K562 (cell line): ENCODE measurements around the gene TCF3. TPM values are rescaled to one million over a fixed set of nuclear protein-coding genes. Genes with fewer than 3 reads are reported as not detected.

Experiments
- CAMTA2 ChIP-seq: fragments of 250-450 bp; sonication (Bioruptor Pico); conservative IDR thresholded peaks from 2 replicates; pipeline ENCODE4 v1.5.1; 2022
- CCNT2 ChIP-seq: IDR thresholded peaks from 2 replicates; pipeline ENCODE4 v1.6.1; 2011; ENCODE audit warnings: borderline replicate concordance, low read depth, mild to moderate bottlenecking, moderate library complexity, mixed read lengths, low read length; ENCODE audit not compliant: insufficient read length; ENCODE audit errors: extremely low read depth
- CEBPG ChIP-seq, 3 experiments: fragments of 200-800 bp in 1 of 3; sonication (Bioruptor generic) in 1 of 3; sonication (generic) in 1 of 3; formaldehyde crosslinking in 1 of 3; IDR thresholded peaks in 2 of 3; conservative IDR thresholded peaks in 1 of 3; 2 replicates each; pipeline versions ENCODE4 v1.6.1 to v1.8.0; 2016 to 2022; ENCODE audit warnings: missing compliant biosample characterization in 2 of 3, missing genetic modification characterization in 2 of 3, mild to moderate bottlenecking in 1 of 3, missing genetic modification reagents in 1 of 3
- CTCF ChIP-seq, 3 experiments: IDR thresholded peaks in 2 of 3; conservative IDR thresholded peaks in 1 of 3; 2 replicates each; pipeline ENCODE4 v1.5.1; 2011 to 2012; ENCODE audit warnings: low read length in 3 of 3, mild to moderate bottlenecking in 3 of 3, control low read depth in 2 of 3, improper control_type of control experiment in 1 of 3, inconsistent platforms in 1 of 3, low read depth in 1 of 3, mixed read lengths in 1 of 3, moderate library complexity in 1 of 3; ENCODE audit not compliant: insufficient read depth in 2 of 3
- DDX20 ChIP-seq: fragments of 450-650 bp; IDR thresholded peaks from 2 replicates; pipeline ENCODE4 v1.6.1; 2016; ENCODE audit warnings: missing genetic modification characterization, low read depth, mild to moderate bottlenecking, missing compliant biosample characterization, moderate library complexity
- HIVEP1 ChIP-seq: fragments of 250-450 bp; sonication (Bioruptor Pico); IDR thresholded peaks from 2 replicates; pipeline ENCODE4 v1.4.0; 2020; ENCODE audit warnings: mild to moderate bottlenecking
- HNRNPK ChIP-seq: fragments of 200-400 bp; formaldehyde crosslinking; IDR thresholded peaks from one replicate; pipeline ENCODE4 v1.6.1; 2018; ENCODE audit warnings: mild to moderate bottlenecking, low read depth, low read length; ENCODE audit not compliant: poor library complexity, severe bottlenecking
- IRF1 ChIP-seq: sonication (generic); formaldehyde crosslinking; IDR thresholded peaks from 2 replicates; pipeline ENCODE4 v1.8.0; 2022; ENCODE audit warnings: missing genetic modification reagents, mild to moderate bottlenecking, borderline replicate concordance
- JUN ChIP-seq, 2 experiments: sonication (generic) in 1 of 2; formaldehyde crosslinking in 1 of 2; IDR thresholded peaks; 2 replicates each; pipeline versions ENCODE4 v1.6.1 to v1.8.0; 2012 to 2022; ENCODE audit warnings: borderline replicate concordance in 2 of 2, mild to moderate bottlenecking in 2 of 2, improper control_type of control experiment in 1 of 2, low read depth in 1 of 2, low read length in 1 of 2, missing genetic modification reagents in 1 of 2
- JUND ChIP-seq, 2 experiments: IDR thresholded peaks; 2 replicates in 1 of 2; 3 replicates in 1 of 2; pipeline ENCODE4 v1.6.1; 2011; ENCODE audit warnings: borderline replicate concordance in 2 of 2, low read depth in 2 of 2, low read length in 2 of 2, improper control_type of control experiment in 1 of 2, missing biosample characterization in 1 of 2, missing genetic modification characterization in 1 of 2, missing genetic modification reagents in 1 of 2
- NFIX ChIP-seq: fragments of 250-450 bp; sonication (Bioruptor Pico); IDR thresholded peaks from 2 replicates; pipeline ENCODE4 v1.4.0; 2020; ENCODE audit warnings: low read depth, mild to moderate bottlenecking, moderate library complexity
- NR2C2 ChIP-seq, 2 experiments: fragments of 200-800 bp in 1 of 2; sonication (Bioruptor generic) in 1 of 2; sonication (generic) in 1 of 2; formaldehyde crosslinking in 1 of 2; IDR thresholded peaks; 2 replicates each; pipeline versions ENCODE4 v1.6.1 to v1.8.0; 2016 to 2022; ENCODE audit warnings: mild to moderate bottlenecking in 1 of 2, missing compliant biosample characterization in 1 of 2, missing genetic modification characterization in 1 of 2, missing genetic modification reagents in 1 of 2
- PHB ChIP-seq: fragments of 250-450 bp; sonication (Bioruptor Pico); IDR thresholded peaks from 2 replicates; pipeline ENCODE4 v1.5.0; 2021
- PURB ChIP-seq: sonication (generic); formaldehyde crosslinking; IDR thresholded peaks from 2 replicates; pipeline ENCODE4 v1.9.0; 2021; ENCODE audit warnings: low read depth, mild to moderate bottlenecking, missing genetic modification reagents
- THRAP3 ChIP-seq: fragments of 450-650 bp; IDR thresholded peaks from 2 replicates; pipeline ENCODE4 v1.6.1; 2016; ENCODE audit warnings: mild to moderate bottlenecking, inconsistent platforms, borderline replicate concordance
- TRIM28 ChIP-seq: fragments of 450-650 bp; IDR thresholded peaks from 2 replicates; pipeline ENCODE4 v1.6.1; 2017
- ZKSCAN3 ChIP-seq: fragments of 250-450 bp; sonication (Bioruptor Pico); IDR thresholded peaks from 2 replicates; pipeline ENCODE4 v1.4.0; 2020
- ZNF175 ChIP-seq: fragments of 200-800 bp; sonication (Bioruptor generic); IDR thresholded peaks from 2 replicates; pipeline ENCODE4 v1.6.1; 2016; ENCODE audit warnings: low read depth, mild to moderate bottlenecking, missing genetic modification characterization, missing compliant biosample characterization
- ZNF3 ChIP-seq: fragments of 250-450 bp; sonication (Bioruptor Pico); IDR thresholded peaks from 2 replicates; pipeline ENCODE4 v1.5.0; 2021; ENCODE audit warnings: mild to moderate bottlenecking, moderate library complexity
- ZNF655 ChIP-seq: fragments of 250-450 bp; sonication (Bioruptor Pico); IDR thresholded peaks from 2 replicates; pipeline ENCODE4 v1.5.0; 2021
- ZNF707 ChIP-seq: fragments of 250-450 bp; sonication (Bioruptor Pico); conservative IDR thresholded peaks from 2 replicates; pipeline ENCODE4 v1.8.0; 2022; ENCODE audit warnings: inconsistent platforms, mild to moderate bottlenecking, moderate library complexity
- polyA plus RNA-seq, 8 experiments: library from polyadenylated mRNA; depleted of rRNA in 4 of 8; stranded (reverse) in 5 of 8; unstranded in 3 of 8; fragments of >200 nt; fragmentation: Nextera tagmentation in 2 of 8; fragmentation: Illumina TruSeq in 1 of 8; extraction: Ambion mirVana in 2 of 8; extraction: Trizol in 1 of 8; gene quantifications; 2 replicates each; pipeline versions ENCODE4 v1.2.1 to v1.2.3, GENCODE V29; 2011 to 2014; ENCODE audit warnings: inconsistent platforms in 1 of 8, missing spikeins in 1 of 8
- total RNA-seq, 7 experiments: library from RNA; depleted of rRNA in 6 of 7; stranded (reverse); fragments of >200 nt in 6 of 7; fragmentation: Illumina TruSeq in 2 of 7; extraction: Trizol in 2 of 7; gene quantifications; 2 replicates each; pipeline versions ENCODE4 v1.2.1 to v1.2.3, GENCODE V29; 2011 to 2021; ENCODE audit warnings: low replicate concordance in 1 of 7

TCF3 gene
- total and polyA plus RNA-seq, 9 of the 15 experiments (the other 6 are each of a cell fraction or from before 2014, with no cell fraction given), result 5.6 to 259 (median 84.0) TPM

GRCh38 chr19:1592024-1592754 is 60.2 kb downstream of the TCF3 start (continued):
- no peak for TF ChIP-seq CTCF (IDR thresholded peaks at IDR 0.05 in 2 of 3, conservative IDR thresholded peaks at IDR 0.05 in 1 of 3; ENCODE audit: insufficient read depth in 2 of 3, low read depth in 1 of 3, low read length in 3 of 3)
- no peak for TF ChIP-seq THRAP3
- 0 out of 2 replicates have a peak, but pooled peaks have one; percentile 21 for TF ChIP-seq HIVEP1
- TF ChIP-seq IRF1, result no peak
- TF ChIP-seq ZNF707, result no peak
- TF ChIP-seq PHB (CRISPR knock-in tag), result peak; percentile 56; the same call in 1 of the 2 replicates
- no peak for TF ChIP-seq DDX20 (tag)
- no peak for TF ChIP-seq JUND (IDR thresholded peaks at IDR 0.05; ENCODE audit: borderline replicate concordance, low read depth, low read length)
- no peak; the same call in 2 of the 3 replicates for TF ChIP-seq JUND (tag; IDR thresholded peaks at IDR 0.05; ENCODE audit: borderline replicate concordance, low read depth, low read length)
- TF ChIP-seq PURB (CRISPR knock-in tag), result no peak
- no peak for TF ChIP-seq ZNF655 (CRISPR knock-in tag)
- TF ChIP-seq ZNF3 (CRISPR knock-in tag), result no peak
- 0 out of 2 replicates have a peak, but pooled peaks have one; percentile 24 for TF ChIP-seq NR2C2 (CRISPR knock-in tag; IDR thresholded peaks at IDR 0.05)
- peak; percentile 77; the same call in 1 of the 2 replicates for TF ChIP-seq NR2C2 (tag; IDR thresholded peaks at IDR 0.05)
- no peak for TF ChIP-seq TRIM28
- 0 out of 2 replicates have a peak, but pooled peaks have one; percentile 13 for TF ChIP-seq CEBPG (CRISPR knock-in tag; IDR thresholded peaks at IDR 0.05)
- no peak for TF ChIP-seq CEBPG (tag; conservative IDR thresholded peaks at IDR 0.05 in 1 of 2, IDR thresholded peaks at IDR 0.05 in 1 of 2)
- no peak for TF ChIP-seq NFIX (CRISPR knock-in tag)
- TF ChIP-seq CAMTA2 (CRISPR knock-in tag), result no peak
- TF ChIP-seq HNRNPK, result no peak
- no peak for TF ChIP-seq ZKSCAN3 (CRISPR knock-in tag)
- TF ChIP-seq CCNT2, result peak; percentile 64
- TF ChIP-seq JUN (IDR thresholded peaks at IDR 0.05; ENCODE audit: borderline replicate concordance, low read depth, low read length), result no peak
- no peak for TF ChIP-seq JUN (CRISPR knock-in tag; IDR thresholded peaks at IDR 0.05; ENCODE audit: borderline replicate concordance)
- no peak for TF ChIP-seq ZNF175 (CRISPR knock-in tag)
